ENCODE data around the gene SMURF2. TPM values are rescaled to one million over a fixed set of nuclear protein-coding genes. Genes with fewer than 3 reads are reported as not detected.
A peak's percentile ranks its signal among the peaks of the same experiment; 100 is the strongest.

The SMURF2 gene
- total and polyA plus RNA-seq, 2 of the 4 experiments (the other 2 are of a cell fraction), result 131 to 774 TPM

DNA sequence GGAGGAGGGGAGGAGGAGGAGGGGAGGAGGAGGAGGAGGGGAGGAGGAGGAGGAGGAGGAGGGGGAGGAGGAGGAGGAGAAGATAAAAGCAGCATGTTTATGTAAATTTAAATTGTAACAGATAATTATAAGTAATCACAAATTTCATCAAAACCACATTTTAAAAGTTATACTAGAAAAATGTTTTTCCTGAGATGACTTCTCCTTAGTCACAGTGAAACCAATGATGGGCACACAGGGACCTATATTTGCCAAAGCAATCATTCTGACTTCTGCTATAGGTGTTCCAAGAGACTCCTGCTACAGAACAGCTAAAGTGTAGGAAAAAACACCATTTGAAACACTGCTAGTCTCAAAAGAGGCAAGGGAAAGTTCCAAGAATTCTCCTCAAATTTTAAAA, 88.9 kb downstream of the SMURF2 start:
- no peak overlapping the region for H2AFZ ChIP-seq (replicated peaks; ENCODE audit: low read length, poor library complexity)
- peaks cover 29 to 59% of the 10 kb centered on the region in 2 experiments; a peak in 3 of 4 replicates for H3K79me1 ChIP-seq (ENCODE audit: low read depth in 1 of 2, low read length in 2 of 2)
- H3K4ac ChIP-seq (ENCODE audit: low read depth, low read length), result no peak overlapping the region
- H3K4me3 ChIP-seq (ENCODE audit: insufficient read depth, low read depth, low read length), result no peak overlapping the region
- no peak overlapping the region for H2AK9ac ChIP-seq (replicated peaks; ENCODE audit: low read depth, low read length, poor library complexity)
- H3K9me1 ChIP-seq (ENCODE audit: insufficient read depth, low read length), result peaks cover 2% of the 10 kb centered on the region
- no peaks in the 10 kb centered on the region for H3K27me3 ChIP-seq (ENCODE audit: control insufficient read depth, insufficient read depth, low read length)
- H2AK5ac ChIP-seq (ENCODE audit: low read depth, low read length), result no peak overlapping the region
- in situ Hi-C loops (cut with MboI; ENCODE audit: low sequenced_read_pairs) (no loop called here), intact Hi-C loops (cut with micrococcal nuclease) (no loop called here), dilution Hi-C loops (cut with HindIII; ENCODE audit: low sequenced_read_pairs, unreplicated experiment) (no loop called here)
- CTCF ChIA-PET, result interaction anchor here (1.0 kb wide), 1 partner anchor 25 kb away, joined by 3 read pairs; no protein-coding TSS in a partner anchor
- no peaks in the 10 kb centered on the region for H3K9me3 ChIP-seq (ENCODE audit: control insufficient read depth, insufficient read depth, low read length)
- H2BK120ac ChIP-seq (ENCODE audit: low read depth, low read length), result no peak overlapping the region
- no peak overlapping the region for H3K56ac ChIP-seq (ENCODE audit: extremely low read depth, insufficient read depth, low read length)
- H2BK15ac ChIP-seq (ENCODE audit: low read depth, low read length), result no peak overlapping the region
- H4K91ac ChIP-seq (ENCODE audit: insufficient read depth, low read depth, low read length), result no peak overlapping the region
- H3K27ac ChIP-seq (ENCODE audit: insufficient read depth, low read length), result peak overlapping the region; percentile 32; the same call in 1 of the 2 replicates
- H3K18ac ChIP-seq (ENCODE audit: low read depth, low read length), result no peak overlapping the region
- peaks cover 70% of the 10 kb centered on the region for H4K20me1 ChIP-seq (ENCODE audit: insufficient read depth, low read length)
- no peak overlapping the region for H3K4me2 ChIP-seq (ENCODE audit: low read depth, low read length)
- TF ChIP-seq POLR2A (IDR thresholded peaks at IDR 0.05; ENCODE audit: low read depth, low read length), result no peak
- no peak for TF ChIP-seq SMC3 (IDR thresholded peaks at IDR 0.05; ENCODE audit: low read depth, low read length)
- TF ChIP-seq BHLHE40 (IDR thresholded peaks at IDR 0.05; ENCODE audit: low read depth, low read length), result no peak
- no peak for TF ChIP-seq RAD21 (IDR thresholded peaks at IDR 0.05; ENCODE audit: low read length)
- no peak for TF ChIP-seq CHD1 (IDR thresholded peaks at IDR 0.05; ENCODE audit: low read depth, low read length)
- no peak for TF ChIP-seq MAZ (IDR thresholded peaks at IDR 0.05; ENCODE audit: borderline replicate concordance, low read depth, low read length)
- no peak for TF ChIP-seq MAFK (IDR thresholded peaks at IDR 0.05; ENCODE audit: low read depth, low read length)
- TF ChIP-seq, protein P1, sequence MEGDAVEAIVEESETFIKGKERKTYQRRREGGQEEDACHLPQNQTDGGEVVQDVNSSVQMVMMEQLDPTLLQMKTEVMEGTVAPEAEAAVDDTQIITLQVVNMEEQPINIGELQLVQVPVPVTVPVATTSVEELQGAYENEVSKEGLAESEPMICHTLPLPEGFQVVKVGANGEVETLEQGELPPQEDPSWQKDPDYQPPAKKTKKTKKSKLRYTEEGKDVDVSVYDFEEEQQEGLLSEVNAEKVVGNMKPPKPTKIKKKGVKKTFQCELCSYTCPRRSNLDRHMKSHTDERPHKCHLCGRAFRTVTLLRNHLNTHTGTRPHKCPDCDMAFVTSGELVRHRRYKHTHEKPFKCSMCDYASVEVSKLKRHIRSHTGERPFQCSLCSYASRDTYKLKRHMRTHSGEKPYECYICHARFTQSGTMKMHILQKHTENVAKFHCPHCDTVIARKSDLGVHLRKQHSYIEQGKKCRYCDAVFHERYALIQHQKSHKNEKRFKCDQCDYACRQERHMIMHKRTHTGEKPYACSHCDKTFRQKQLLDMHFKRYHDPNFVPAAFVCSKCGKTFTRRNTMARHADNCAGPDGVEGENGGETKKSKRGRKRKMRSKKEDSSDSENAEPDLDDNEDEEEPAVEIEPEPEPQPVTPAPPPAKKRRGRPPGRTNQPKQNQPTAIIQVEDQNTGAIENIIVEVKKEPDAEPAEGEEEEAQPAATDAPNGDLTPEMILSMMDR (conservative IDR thresholded peaks at IDR 0.05; ENCODE audit: low read depth, low read length), result no peak
- no peak for TF ChIP-seq FOS (IDR thresholded peaks at IDR 0.05; ENCODE audit: low read depth, low read length)
- TF ChIP-seq RCOR1 (IDR thresholded peaks at IDR 0.05; ENCODE audit: insufficient replicate concordance, low read length), result no peak
- TF ChIP-seq, protein P2, sequence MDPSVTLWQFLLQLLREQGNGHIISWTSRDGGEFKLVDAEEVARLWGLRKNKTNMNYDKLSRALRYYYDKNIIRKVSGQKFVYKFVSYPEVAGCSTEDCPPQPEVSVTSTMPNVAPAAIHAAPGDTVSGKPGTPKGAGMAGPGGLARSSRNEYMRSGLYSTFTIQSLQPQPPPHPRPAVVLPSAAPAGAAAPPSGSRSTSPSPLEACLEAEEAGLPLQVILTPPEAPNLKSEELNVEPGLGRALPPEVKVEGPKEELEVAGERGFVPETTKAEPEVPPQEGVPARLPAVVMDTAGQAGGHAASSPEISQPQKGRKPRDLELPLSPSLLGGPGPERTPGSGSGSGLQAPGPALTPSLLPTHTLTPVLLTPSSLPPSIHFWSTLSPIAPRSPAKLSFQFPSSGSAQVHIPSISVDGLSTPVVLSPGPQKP (IDR thresholded peaks at IDR 0.05; ENCODE audit: borderline replicate concordance, low read depth, low read length), result no peak
- TF ChIP-seq, protein P3, sequence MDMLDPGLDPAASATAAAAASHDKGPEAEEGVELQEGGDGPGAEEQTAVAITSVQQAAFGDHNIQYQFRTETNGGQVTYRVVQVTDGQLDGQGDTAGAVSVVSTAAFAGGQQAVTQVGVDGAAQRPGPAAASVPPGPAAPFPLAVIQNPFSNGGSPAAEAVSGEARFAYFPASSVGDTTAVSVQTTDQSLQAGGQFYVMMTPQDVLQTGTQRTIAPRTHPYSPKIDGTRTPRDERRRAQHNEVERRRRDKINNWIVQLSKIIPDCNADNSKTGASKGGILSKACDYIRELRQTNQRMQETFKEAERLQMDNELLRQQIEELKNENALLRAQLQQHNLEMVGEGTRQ (IDR thresholded peaks at IDR 0.05; ENCODE audit: low read depth, low read length), result no peak
- no peak for TF ChIP-seq NFE2L2 (IDR thresholded peaks at IDR 0.05; ENCODE audit: low read depth, low read length)
- no peak for TF ChIP-seq MXI1 (IDR thresholded peaks at IDR 0.05; ENCODE audit: borderline replicate concordance, low read depth, low read length)
- TF ChIP-seq CEBPB (IDR thresholded peaks at IDR 0.05; ENCODE audit: low read depth, low read length), result no peak
- no peak for TF ChIP-seq RFX5 (IDR thresholded peaks at IDR 0.05; ENCODE audit: low read depth, low read length)
- no peak overlapping the region for H3K14ac ChIP-seq (replicated peaks; ENCODE audit: low read depth, low read length)
- H4K8ac ChIP-seq (ENCODE audit: low read depth in 2 of 2, low read length in 2 of 2), result no peak overlapping the region
- no peak overlapping the region for H3K9ac ChIP-seq (ENCODE audit: low read depth, low read length)
- H2BK20ac ChIP-seq (ENCODE audit: low read depth, low read length), result no peak overlapping the region
- DNase-seq (no peak), ATAC-seq (ENCODE audit: low read depth) (no peak)
- H2BK5ac ChIP-seq (ENCODE audit: low read depth, low read length, poor library complexity, severe bottlenecking), result peak overlapping the region; percentile 67
- no TSS peak for BruUV-seq (replicated peaks)
- peaks cover 8% of the 10 kb centered on the region; the same call in 1 of the 2 replicates for H3K4me1 ChIP-seq (ENCODE audit: control insufficient read depth, insufficient read depth, low read length)
- no peak overlapping the region for H4K5ac ChIP-seq (ENCODE audit: low read depth, low read length)
- POLR2A ChIA-PET (ENCODE audit: unreplicated experiment), result no interaction called here
- peaks cover 48% of the 10 kb centered on the region for H3K36me3 ChIP-seq (ENCODE audit: control insufficient read depth, insufficient read depth, low read length)
- peak overlapping the region; percentile 8; the same call in 1 of the 2 replicates for H3K23ac ChIP-seq (ENCODE audit: low read depth, low read length)

All from IMR-90 (cell line).